Renal cortex interstitium (tissue), 11 donors: ENCODE results near the gene SMARCC1. TPM values are rescaled to one million over a fixed set of nuclear protein-coding genes. Genes with fewer than 3 reads are reported as not detected.
"Not testable (repeated sequence)": the region's sequence is repeated elsewhere in the genome, so short reads cannot be mapped to it uniquely, and the experiment has no call there.

Source experiments
- DNase-seq, 11 donors: peaks; one replicate each; pipeline ENCODE4 v3.0.0-alpha.2; 2013; ENCODE audit warnings: low read depth in 9 of 11, low spot score in 4 of 11; ENCODE audit errors: extremely low read depth in 1 of 11
- polyA plus RNA-seq, 3 donors: library from polyadenylated mRNA; unstranded; fragments of 120-200 nt; gene quantifications; one replicate each; pipeline ENCODE4 v1.2.1, GENCODE V29; 2013; ENCODE audit not compliant: insufficient read length in 3 of 3

SMARCC1 gene
- polyA plus RNA-seq, 3 donors, result 112 to 140 (median 129) TPM

DNA sequence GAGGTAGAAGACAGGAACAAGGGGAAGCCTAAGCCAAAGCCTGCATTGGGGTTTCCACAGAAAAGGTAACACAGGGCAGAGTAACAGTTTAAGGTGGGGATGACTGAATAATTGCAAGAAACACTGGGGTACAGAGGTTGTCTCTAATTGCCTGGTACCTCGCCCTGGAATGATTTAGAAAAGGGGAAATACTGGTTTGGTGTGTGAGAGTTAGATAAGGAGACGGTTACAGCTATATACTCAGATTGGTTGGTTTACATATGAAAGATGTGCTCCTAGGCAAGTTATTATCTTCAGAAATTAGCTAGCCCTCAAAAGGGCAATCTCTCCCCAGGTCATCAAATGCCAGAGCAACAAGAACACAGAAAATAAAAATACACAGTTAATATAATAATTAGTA, 58.8 kb downstream of the SMARCC1 start:
- no peak for DNase-seq

DNA sequence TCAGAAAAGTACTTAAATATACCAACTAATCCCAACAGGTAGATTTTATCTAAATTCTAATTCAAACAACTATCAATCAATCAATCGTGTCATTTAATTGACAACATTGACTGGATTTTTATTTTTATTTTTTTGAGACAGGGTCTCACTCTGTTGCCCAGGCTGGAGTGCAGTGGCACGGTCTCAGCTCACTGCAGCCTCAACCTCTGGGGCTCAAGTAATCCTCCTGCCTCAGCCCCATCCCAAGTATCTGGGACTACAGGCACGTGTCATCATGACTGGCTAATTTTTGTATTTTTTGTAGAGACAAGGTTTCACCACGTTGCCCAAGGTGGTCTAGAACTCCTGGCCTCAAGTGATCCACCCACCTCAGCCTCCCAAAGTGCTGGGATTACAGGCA, 64.2 kb downstream of the SMARCC1 start:
- not testable (repeated sequence) for DNase-seq

DNA sequence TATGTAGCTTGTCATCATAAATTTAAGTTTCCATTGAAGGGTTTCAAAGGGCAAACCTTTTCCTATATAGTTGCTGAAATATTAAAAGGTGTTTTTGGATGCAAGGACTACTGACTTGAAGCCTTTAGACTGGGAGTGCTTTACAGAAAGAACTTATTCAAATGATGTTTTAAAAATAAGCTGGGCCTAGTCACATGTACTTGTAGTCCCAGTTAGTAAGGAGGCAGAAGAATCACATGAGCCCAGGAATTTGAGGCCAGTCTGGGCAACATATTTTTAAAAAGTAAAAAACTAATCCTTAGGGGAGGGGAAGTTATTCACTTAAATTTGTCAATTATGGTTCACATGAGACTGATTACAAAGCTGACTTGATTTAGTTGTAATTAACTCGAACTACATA, 65.0 kb downstream of the SMARCC1 start:
- no peak for DNase-seq

DNA sequence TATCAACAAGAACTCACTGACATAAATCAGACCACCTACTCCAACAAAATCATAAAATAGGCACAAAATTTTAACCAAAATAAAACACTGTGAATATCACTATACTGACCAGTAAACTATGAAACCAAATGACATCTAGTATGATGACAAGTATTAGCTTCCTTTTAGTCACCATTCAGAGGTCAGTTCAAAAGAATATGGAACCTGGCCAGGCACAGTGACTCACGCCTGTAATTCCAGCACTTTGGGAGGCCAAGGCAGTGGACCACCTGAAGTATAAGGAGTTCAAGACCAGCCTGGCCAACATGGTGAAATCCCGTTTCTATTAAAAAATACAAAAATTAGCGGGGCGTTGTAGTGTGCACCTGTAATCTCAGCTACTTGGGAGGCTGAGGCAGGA, 65.8 kb downstream of the SMARCC1 start:
- DNase-seq, result no peak

DNA sequence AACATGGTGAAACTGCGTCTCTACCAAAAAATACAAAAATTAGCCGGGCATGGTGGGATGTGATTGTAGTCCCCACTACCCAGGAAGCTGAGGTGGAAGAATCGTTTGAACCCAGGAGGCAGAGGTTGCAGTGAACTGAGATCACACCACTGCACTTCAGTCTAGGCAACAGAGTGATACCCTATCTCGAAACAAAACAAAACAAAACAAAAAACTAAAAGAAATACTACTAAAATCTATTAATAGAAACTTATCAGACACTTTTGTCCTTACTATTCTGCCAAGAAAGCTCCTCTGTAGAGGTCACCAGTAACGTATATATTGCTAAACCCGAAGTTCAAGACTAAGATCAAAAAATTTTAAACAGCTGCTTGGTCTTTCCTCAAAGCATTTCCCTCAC, 67.1 kb downstream of the SMARCC1 start:
- no peak for DNase-seq

DNA sequence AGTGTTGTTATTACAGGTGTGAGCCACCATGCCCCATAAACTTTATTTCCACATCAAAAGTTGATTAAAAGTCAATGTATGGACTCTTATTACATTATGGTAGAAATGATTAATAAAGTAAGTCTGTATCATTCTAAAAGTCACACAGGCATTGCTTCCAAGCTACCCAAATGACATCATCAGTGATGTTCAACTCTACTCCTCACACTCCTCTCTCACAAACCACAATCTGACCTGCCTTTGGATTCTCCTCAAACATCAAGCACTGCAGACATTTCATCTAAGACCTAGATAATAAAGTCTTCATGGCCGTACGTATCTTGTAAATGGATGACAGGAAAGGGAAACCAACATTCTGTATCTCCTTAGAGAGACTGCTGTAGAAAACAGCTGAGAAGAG, 68.0 kb downstream of the SMARCC1 start:
- DNase-seq, result no peak

DNA sequence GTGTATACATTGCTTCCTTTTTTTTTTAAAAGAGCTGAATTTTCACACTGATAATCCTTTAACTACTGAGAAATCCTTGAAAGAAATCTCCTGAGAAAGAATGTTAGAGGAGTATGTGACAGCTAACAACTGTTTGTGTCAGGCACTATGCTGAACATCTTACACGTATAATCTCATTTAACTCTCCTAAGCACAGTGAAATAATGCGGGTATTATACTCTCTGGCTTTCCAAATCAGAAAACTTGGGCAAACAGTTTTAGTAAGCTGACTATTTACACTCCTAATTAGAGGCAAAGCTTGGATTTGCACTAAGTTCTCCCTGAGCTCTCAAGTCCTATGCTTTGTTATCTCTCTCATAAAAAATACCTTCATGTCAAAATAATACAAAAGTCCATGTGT, 69.3 kb downstream of the SMARCC1 start:
- DNase-seq, result no peak

DNA sequence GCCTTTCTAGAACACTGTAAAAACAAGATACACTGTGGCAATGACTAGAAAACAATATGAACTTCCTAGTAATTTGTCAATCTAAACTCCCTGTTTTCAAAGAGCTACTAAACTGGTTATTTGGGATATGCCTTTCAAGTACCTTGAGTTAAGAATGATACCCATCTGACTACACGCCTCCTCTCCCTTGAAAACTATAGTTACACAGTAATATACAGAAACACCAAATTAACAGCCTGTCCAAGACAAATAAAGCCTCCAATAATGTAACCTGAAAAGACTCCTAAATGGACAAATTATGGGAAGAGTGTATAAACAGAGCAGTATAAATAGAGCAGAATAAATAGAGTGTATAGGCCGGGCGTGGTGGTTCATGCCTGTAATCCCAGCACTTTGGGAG, 70.1 kb downstream of the SMARCC1 start:
- no peak for DNase-seq

DNA sequence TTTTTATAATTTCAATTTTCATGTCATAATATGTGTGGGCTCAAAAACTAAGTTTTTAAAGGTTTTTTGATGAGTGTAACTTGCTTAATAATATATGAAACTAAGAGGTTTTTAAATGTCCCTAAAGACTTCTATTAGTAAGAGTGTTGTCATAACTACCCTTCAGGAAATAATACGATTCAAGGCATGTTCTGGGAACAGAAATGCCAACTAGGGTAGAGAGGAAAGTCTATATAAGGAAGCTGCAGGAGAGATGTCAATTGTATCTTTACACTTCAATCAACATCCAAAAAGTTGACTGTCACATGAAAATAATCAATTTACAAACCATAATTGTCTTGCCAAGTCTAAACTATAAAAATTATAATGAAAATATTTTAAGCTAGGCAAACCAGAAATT, 76.3 kb downstream of the SMARCC1 start:
- DNase-seq, result no peak

DNA sequence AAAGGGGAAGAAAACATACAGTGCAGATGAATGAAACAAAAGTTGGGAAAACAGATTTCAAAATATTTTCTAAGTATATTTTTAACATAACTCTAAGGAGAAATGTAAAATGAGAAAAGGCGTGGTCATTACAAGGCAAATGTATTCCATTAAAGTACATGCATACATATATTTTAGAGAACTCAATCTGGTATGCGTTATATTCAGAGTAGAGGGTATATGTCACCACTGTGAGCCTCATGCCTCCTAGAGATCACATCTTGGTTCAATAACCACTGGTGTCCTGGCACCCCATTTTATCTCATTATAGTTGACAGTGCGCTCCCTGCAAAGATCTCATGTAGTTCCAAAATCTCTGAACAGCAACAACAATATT, 77.5 kb downstream of the SMARCC1 start:
- DNase-seq, result no peak

DNA sequence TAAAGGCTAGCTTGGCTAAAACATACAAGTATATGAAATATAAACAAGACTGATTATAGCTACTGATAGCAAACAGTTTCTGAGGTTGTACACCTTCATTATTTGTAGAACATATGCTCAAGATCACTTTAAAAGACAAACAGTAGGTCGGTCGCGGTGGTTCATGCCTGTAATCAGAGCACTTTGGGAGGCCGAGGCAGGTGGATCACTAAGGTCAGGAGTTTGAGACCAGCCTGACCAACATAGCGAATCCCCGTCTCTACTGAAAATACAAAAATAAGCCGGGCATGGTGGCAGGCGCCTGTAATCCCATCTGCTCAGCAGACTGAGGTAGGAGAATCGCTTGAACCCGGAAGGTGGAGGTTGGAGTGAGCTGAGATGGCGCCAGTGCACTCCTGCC, 80.3 kb downstream of the SMARCC1 start:
- no peak for DNase-seq

DNA sequence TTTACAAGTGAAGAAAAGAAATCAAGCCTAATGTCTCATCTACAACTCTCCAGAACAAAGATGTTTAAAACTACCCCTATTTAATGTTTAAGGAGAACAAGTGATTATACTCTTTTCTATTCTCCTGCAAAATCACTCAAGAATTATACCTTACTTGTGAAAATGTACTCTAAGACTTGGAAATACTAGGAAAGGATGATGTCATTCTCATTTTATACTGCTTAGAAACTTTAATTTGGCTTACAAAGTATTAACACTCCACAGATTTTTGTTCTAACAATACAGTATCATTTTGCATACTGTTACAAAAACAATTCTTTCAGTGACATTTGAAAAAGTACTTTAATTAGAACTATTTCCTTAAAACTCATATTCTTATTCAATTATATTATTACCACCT, 89.5 kb downstream of the SMARCC1 start:
- DNase-seq, result no peak

DNA sequence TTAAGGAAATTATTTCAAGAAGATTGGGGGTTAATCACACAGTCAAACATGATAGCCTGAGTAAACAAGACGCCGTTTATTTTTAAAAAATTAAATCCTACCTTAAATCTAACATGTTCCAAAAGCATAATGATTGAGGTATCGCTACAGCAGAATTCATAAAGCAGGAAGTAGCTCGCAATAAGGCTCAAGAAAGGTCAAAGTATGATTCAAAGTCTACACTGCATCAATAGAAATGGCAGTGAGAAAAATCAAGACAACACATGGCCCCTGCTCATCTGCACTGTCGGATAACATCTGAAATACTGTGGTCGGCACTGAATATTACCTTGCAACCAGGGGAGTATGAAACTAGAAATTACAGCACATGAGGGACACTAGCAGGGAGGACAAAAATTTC, 93.2 kb downstream of the SMARCC1 start:
- no peak for DNase-seq

DNA sequence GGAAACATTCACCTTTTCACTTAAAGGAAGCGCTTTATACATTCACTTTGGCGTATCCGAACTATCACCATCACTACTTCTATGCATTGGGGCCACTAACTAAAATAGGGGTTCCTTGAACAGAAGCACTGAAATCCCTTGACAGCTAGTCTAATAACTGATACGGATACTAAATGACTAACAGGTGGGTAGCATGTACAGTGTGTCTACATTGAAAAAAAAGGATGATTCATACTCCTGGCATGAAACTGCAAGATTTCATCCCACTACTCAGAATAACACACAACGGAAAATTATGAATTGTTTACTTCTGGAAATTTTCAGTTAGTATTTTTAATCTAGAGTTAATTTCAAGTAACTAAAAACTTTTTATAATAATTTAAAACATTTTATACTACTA, 96.7 kb downstream of the SMARCC1 start:
- DNase-seq, result no peak

DNA sequence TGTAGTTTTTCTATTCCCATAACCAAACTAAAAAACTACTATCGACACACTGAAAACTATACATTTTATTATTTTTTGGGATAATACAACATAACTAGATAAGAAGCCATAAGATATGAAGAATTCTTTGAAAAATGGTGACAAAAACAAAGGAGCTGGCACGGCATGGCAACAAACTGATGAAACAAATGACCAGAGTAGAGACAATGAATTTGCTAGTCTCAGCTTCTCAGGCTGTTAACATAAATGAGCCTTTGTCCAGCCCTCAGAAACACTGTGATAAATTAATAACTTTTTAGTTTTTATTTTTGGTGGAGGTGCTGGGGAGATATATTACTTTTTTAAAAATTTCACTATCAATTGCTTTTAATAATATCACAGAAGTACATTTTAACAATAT, 100.7 kb downstream of the SMARCC1 start:
- no peak for DNase-seq

DNA sequence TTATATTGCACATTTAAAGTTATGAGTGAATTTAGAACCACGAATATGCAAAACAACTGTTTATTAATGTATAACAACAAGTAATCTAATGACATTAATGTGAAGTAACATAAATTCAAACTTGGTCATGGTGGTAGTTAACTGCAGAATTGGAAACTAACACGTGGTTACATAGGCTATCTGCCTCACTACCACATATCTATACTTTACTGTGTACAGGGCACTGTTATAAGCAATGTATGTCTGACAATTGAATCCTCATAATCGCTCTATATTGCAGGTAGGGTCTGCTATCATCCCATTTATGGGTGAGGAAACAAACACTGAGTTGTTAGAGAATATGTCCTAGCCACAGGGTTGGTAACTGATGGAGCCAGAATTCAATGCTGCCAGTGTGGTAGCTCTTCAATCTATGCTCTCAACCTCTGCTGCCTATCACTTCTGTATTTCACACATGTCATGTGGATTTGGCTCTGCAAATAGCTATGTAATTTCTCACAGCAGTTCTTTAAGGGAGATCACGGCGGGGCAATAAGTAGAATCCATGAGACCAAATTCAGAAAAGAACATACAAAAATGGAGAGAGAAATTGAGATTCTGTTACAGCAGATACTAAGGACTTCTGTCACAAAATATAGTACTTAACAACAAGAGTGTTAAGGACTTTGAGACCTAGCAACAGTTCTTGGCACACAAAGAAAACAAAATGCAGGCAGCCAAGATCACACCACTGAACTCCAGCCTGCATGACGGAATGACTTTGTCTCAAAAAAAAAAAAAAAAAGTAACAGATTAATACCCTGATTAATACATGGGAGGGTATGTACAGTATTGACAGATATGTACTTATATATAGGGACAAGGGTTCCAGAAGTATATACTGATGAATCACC, 103.0 kb downstream of the SMARCC1 start:
- no peak for DNase-seq

DNA sequence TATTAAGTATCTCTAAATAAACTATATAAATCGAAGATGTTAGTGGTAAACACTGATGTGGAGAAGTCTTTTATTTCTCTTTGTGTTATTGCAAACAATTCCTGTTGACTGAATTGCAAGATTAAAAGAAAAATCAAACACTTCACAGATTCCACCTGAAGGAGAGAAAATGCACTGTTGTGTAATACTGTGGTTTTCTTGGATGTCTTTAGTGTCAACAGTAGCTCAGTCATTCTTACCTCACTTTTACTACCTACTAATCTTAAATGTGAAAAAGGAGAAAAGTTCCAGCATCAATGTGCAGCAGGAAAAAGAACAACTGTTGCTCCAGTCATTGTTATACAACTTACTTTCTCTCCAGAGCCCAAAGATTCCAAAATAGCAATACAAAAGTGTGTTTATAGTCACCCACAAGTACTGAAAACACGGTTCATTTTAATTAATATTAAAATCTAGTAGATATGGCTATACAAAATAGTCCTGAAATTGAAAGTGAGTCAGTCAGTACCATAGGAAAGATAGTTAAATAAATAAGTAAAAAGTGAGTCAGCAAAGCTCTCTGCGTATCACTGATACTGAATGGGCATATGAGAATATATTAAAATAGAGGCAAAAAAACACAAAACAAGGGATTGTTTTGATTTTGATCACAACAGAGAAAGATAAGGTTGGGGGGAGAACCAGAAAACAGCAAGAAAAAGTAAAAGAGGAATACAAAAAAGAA, 112.5 kb downstream of the SMARCC1 start:
- no peak for DNase-seq

DNA sequence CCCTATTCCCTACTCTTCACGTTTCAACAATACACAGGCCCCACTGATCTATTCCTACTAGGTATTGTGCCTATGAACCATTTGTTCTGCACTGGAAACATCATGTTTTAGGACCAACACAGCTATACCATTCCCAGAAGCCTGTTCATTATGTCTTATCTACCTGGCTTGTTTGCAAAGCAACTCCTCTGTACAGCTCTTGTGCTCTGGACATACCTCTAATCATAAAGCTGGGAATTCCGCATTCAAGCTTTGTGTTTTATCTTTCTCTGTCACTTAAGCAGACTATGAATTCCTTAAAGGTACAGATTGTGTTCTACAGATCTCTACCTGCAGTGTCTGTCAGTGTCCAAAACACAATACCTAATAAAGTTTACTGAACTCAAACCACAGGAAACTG, 115.6 kb downstream of the SMARCC1 start:
- DNase-seq, result no peak

DNA sequence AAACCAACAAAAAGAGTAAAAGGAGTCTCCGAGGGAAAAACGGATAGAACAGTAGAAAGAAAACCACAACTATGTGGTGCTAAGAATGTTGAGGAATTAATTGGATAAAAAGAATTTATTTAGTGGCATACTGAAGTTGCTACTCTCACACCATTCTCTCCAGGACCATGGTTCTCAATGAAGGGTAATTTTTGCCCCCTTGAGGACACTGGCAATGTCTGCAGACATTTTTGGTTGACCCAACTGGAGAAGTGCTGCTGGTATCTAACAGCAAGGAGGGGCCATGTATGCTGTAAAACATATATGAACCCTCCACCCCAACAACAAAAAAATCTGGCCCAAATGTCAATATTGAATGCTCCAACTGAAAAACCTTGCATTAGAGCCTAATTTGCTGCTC, 117.2 kb downstream of the SMARCC1 start:
- no peak for DNase-seq

DNA sequence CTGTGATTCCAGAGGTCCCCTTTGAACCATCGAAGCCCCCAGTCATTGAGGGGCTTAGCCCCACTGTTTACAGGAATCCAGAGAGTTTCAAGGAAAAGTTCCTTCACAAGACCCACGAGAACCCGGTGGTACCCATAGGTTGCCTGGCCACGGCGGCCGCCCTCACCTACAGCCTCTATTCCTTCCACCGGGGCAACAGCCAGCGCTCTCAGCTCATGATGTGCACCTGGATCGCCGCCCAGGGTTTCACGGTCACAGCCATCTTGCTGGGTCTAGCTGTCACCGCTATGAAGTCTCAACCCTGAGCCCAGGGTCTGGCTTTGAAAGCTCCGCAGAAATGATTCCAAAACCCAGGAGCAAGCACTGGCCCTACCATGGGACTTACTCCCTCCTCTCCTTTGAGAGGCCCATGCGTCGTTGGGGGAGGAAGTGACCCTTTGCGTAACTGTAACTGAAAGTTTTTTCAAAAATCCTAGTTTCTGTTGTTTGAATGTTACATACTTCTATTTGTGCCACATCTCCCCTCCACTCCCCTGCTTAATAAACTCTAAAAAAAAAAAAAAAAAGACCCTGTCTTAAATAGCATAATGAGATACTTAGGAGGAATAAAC, 118.0 kb downstream of the SMARCC1 start:
- no peak for DNase-seq
